ENCODE data around the gene NUDT12.

NUDT12 gene

GRCh38 chr5:103539376-103540330, 22.9 kb downstream of the NUDT12 start:
- DNase-seq: no peak

DNA sequence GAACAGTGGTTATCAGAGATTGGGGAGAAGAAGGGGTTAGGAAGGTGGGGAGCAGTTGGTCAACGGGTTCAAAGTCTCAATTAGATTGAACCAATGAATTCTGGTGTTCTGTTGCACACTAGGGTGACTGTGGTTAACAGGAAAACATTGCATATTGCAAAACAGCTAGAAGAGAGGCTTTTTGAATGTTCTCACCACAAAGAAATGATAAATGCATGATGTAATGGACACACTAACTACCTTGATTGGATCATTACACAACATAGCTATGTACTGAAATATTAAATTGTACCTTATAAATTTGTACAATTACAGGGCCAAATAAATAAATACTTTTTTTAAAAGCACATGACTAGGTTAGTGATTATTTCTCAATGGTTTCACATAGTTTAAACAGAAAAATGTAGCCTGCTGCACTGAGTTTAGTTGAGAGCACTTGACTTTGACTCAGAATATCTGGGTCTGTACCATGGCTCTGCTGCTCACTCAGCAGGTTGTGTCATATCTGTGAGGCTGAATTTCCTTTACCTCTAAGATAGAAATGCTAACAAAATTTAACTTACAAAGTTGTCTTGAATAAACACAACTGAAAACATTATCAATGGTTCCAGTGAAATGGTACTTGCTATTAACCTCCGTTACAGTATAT, 30.4 kb downstream of the NUDT12 start:
- no peak for DNase-seq

- DNase-seq: no peak
Measured at GRCh38 chr5:103526164-103526915, 36.2 kb downstream of the NUDT12 start.

- no peak for DNase-seq
Measured at GRCh38 chr5:103525361-103525760, 37.2 kb downstream of the NUDT12 start.

- no peak for DNase-seq
Measured at GRCh38 chr5:103523319-103523718, 39.3 kb downstream of the NUDT12 start.

- DNase-seq: no peak
Measured at GRCh38 chr5:103522586-103522985, 40.0 kb downstream of the NUDT12 start.

DNA sequence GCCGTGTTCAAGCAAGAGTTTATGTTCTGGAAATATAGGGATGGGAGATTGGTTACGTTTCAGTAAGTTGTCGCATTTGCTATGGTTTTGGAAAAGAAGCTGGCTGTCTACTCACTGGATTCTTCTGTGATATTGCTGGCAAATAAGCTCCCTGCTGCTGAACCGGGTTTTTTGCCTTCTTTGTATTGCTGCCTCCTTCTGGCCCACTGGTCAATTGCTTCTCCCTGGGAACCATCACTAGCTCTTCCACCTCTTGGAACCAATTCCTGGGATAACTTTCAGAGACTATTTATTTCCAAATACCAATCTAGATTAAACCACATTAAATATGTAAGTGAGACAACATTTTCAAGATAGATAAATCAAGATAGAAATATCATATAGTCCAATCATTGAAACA, 43.0 kb downstream of the NUDT12 start:
- no peak for DNase-seq

- DNase-seq: no peak
Measured at GRCh38 chr5:103514371-103514770, 48.2 kb downstream of the NUDT12 start.

DNA sequence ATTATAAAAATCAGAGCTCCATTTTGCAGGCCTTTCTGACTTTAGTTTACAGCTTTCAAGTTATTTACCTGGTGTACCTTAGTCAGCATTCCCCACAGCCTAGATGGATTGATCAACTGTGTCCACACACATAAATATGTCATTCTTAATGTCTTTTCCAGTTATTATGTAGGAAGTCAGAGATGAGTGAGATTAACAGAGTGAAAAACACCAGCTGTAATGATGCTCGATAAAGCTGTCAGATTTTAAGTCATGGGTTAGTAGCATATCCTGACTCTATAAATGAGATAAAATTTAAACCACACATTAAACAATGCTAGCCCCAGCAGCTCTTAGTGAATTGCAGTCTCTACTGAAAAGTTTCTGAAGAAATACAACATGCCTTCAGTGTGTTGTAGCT, 48.9 kb downstream of the NUDT12 start:
- no peak for DNase-seq

DNA sequence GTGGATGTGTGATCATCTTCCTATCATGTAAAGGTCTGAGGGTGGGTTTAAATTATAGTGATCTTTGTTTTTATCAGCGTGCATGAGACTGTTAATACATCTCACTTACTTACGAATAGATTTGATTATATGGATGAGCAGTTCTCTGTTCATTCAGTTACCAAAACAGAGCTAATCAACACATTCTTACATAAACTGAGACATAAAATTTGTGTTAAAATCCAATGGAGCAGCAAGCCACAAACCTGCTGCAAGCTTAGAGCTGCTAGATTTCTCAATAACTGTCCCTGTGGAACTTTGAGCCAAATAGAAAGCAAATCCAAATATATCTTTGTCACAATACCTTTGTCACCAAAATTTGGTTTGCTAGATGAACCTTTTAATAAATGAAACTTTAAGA, 50.1 kb downstream of the NUDT12 start:
- DNase-seq: no peak

- DNase-seq: no peak
Measured at GRCh38 chr5:103511554-103511885, 51.1 kb downstream of the NUDT12 start.

- no peak for DNase-seq
Measured at GRCh38 chr5:103510851-103511553, 51.6 kb downstream of the NUDT12 start.

- DNase-seq: no peak
Measured at GRCh38 chr5:103505581-103506305, 56.8 kb downstream of the NUDT12 start.

DNA sequence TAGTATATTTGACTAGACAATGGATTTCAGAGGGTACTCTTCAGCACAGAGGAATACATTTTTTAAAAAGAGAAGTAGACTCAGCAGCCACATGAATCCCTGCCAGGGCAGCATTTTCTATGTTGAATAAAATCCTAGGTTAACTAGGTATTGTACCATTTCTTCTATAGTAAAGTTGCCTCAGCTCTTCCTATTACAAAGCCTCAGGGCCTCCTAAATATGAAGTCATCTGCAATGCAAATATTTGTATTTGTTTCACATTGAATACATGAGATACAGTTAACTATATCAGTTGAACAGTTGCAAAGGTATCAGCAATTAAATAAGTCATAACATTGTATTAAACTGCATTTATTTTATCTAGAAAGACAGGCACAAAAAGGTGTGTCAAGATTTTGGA, 59.5 kb downstream of the NUDT12 start:
- no peak for DNase-seq

- no peak for DNase-seq
Measured at GRCh38 chr5:103502662-103503061, 59.9 kb downstream of the NUDT12 start.
